Measurements from ENCODE around the gene DLG1. TPM values are rescaled to one million over a fixed set of nuclear protein-coding genes. Genes with fewer than 3 reads are reported as not detected.

DLG1 gene
- total RNA-seq, 4 donors from 2014 or later: 134 to 211 (median 152) TPM

DNA sequence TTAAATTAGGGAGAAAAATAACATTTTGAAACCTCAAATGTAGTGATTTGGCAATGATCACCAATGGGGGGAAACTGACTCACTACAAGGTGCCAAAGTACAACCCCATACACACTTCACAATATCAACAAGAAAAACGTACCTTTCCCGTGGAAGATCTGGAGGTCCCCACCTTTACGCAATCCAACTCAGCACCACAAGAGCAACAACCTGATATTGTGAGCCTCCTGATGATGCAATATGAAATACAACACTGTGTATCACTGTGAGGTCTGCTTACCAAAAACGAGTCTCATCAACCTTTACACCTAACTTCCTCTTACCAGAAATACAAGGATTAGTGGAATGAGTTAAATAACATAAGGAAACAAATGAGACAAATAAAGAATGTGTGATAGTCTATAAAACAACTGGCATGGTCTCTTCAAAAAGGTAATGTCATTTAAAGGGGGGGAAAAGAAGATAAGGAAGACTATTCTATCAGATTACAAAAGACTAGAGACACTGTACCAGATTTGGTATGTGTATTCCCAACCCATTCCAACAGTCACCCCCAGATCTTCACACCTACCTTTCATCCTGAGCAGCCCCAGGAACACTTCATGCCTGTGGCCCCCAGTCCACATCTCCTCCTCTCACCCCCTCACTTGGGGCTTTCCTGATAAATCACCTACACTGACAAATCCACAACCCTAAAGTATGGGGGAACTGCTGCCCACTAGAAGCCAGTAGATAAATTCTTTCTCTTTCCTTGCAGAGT is 27.7 kb downstream of the DLG1 start:
- Histone ChIP-seq H3K4me3 (no peak overlapping the region), H3K27ac (no peak overlapping the region), H3K36me3 (no peaks in the 10 kb centered on the region), H3K9me3 (no peaks in the 10 kb centered on the region), H3K27me3 (no peaks in the 10 kb centered on the region), H3K4me1 (peaks cover 0 to 14% (median 2%) of the 10 kb centered on the region in 4 donors)
- DNase-seq: no peak
- WGBS, 2 donors (ENCODE audit: low coverage in 1 of 2): 48 to 68% methylated on average over 4 of the region's 4 CpGs
- TF ChIP-seq POLR2A (IDR thresholded peaks at IDR 0.05) (no peak), POLR2AphosphoS5 (IDR thresholded peaks at IDR 0.05) (no peak), CTCF (IDR thresholded peaks at IDR 0.05) (no peak), EP300 (IDR thresholded peaks at IDR 0.05; ENCODE audit: low read depth) (no peak)
- in situ Hi-C loops (cut with MboI; ENCODE audit: low pct_ligation_motif_present in 1 of 4, low pct_unique_long_range_greater_than_20kb in 1 of 4, low sequenced_read_pairs in 3 of 4): loop anchor here in 1 of 4 donors (25.0 kb wide), 1 partner anchor 242 kb away; no protein-coding TSS in a partner anchor
- intact Hi-C loops (cut with DNase I; ENCODE audit: low total_unique reads): no loop called here

- no peak for TF ChIP-seq EP300 (IDR thresholded peaks at IDR 0.05; ENCODE audit: low read depth)
- no peak for TF ChIP-seq POLR2A (IDR thresholded peaks at IDR 0.05)
- TF ChIP-seq CTCF (IDR thresholded peaks at IDR 0.05): no peak
- TF ChIP-seq POLR2AphosphoS5 (IDR thresholded peaks at IDR 0.05): no peak
- peaks cover 0 to 14% (median 2%) of the 10 kb centered on the region in 4 donors for H3K4me1 ChIP-seq
- no peaks in the 10 kb centered on the region for H3K9me3 ChIP-seq
- 56 to 67% methylated on average over 3 of the region's 3 CpGs for WGBS, 2 donors (ENCODE audit: low coverage in 1 of 2)
- H3K27me3 ChIP-seq: no peaks in the 10 kb centered on the region
- H3K4me3 ChIP-seq: no peak overlapping the region
- in situ Hi-C loops (cut with MboI; ENCODE audit: low pct_ligation_motif_present in 1 of 4, low pct_unique_long_range_greater_than_20kb in 1 of 4, low sequenced_read_pairs in 3 of 4) (loop anchor here in 1 of 4 donors (25.0 kb wide), 1 partner anchor 243 kb away; no protein-coding TSS in a partner anchor), intact Hi-C loops (cut with DNase I; ENCODE audit: low total_unique reads) (no loop called here)
- no peak for DNase-seq
- H3K27ac ChIP-seq: no peak overlapping the region
- no peaks in the 10 kb centered on the region for H3K36me3 ChIP-seq
These were observed 29.4 kb downstream of the DLG1 start for GRCh38 chr3:197269024-197269423.

- Histone ChIP-seq H3K4me3 (no peak overlapping the region), H3K4me1 (peaks cover 0 to 14% (median 2%) of the 10 kb centered on the region in 4 donors), H3K36me3 (no peaks in the 10 kb centered on the region), H3K27me3 (no peaks in the 10 kb centered on the region), H3K9me3 (no peaks in the 10 kb centered on the region), H3K27ac (no peak overlapping the region)
- DNase-seq: no peak
- intact Hi-C loops (cut with DNase I; ENCODE audit: low total_unique reads): no loop called here
- in situ Hi-C loops (cut with MboI; ENCODE audit: low pct_ligation_motif_present in 1 of 4, low pct_unique_long_range_greater_than_20kb in 1 of 4, low sequenced_read_pairs in 3 of 4): loop anchor here in 1 of 4 donors (25.0 kb wide), 1 partner anchor 244 kb away; no protein-coding TSS in a partner anchor
- 67 to 73% methylated on average over 4 of the region's 4 CpGs for WGBS, 2 donors (ENCODE audit: low coverage in 1 of 2)
- TF ChIP-seq EP300 (IDR thresholded peaks at IDR 0.05; ENCODE audit: low read depth) (no peak), POLR2AphosphoS5 (IDR thresholded peaks at IDR 0.05) (no peak), CTCF (IDR thresholded peaks at IDR 0.05) (no peak)
These were observed 30.1 kb downstream of the DLG1 start for GRCh38 chr3:197268294-197268693.

- Histone ChIP-seq H3K9me3 (no peaks in the 10 kb centered on the region), H3K36me3 (no peaks in the 10 kb centered on the region), H3K4me3 (no peak overlapping the region), H3K27me3 (no peaks in the 10 kb centered on the region), H3K4me1 (peaks cover 0 to 14% (median 2%) of the 10 kb centered on the region in 4 donors), H3K27ac (no peak overlapping the region)
- TF ChIP-seq POLR2AphosphoS5 (IDR thresholded peaks at IDR 0.05) (no peak), POLR2A (IDR thresholded peaks at IDR 0.05) (no peak), CTCF (IDR thresholded peaks at IDR 0.05) (no peak), EP300 (IDR thresholded peaks at IDR 0.05; ENCODE audit: low read depth) (no peak)
- WGBS, 2 donors (ENCODE audit: low coverage in 1 of 2): 96 to 100% methylated on average over 2 to 4 of the region's 4 CpGs
- intact Hi-C loops (cut with DNase I; ENCODE audit: low total_unique reads) (no loop called here), in situ Hi-C loops (cut with MboI; ENCODE audit: low pct_ligation_motif_present in 1 of 4, low pct_unique_long_range_greater_than_20kb in 1 of 4, low sequenced_read_pairs in 3 of 4) (loop anchor here in 1 of 4 donors (25.0 kb wide), 1 partner anchor 246 kb away; no protein-coding TSS in a partner anchor)
- no peak for DNase-seq
These were observed 32.1 kb downstream of the DLG1 start for GRCh38 chr3:197266331-197266730.

All from transverse colon (tissue), 4 donors.